ENCODE measurements around the gene DNAJB6.

DNAJB6 gene

DNA sequence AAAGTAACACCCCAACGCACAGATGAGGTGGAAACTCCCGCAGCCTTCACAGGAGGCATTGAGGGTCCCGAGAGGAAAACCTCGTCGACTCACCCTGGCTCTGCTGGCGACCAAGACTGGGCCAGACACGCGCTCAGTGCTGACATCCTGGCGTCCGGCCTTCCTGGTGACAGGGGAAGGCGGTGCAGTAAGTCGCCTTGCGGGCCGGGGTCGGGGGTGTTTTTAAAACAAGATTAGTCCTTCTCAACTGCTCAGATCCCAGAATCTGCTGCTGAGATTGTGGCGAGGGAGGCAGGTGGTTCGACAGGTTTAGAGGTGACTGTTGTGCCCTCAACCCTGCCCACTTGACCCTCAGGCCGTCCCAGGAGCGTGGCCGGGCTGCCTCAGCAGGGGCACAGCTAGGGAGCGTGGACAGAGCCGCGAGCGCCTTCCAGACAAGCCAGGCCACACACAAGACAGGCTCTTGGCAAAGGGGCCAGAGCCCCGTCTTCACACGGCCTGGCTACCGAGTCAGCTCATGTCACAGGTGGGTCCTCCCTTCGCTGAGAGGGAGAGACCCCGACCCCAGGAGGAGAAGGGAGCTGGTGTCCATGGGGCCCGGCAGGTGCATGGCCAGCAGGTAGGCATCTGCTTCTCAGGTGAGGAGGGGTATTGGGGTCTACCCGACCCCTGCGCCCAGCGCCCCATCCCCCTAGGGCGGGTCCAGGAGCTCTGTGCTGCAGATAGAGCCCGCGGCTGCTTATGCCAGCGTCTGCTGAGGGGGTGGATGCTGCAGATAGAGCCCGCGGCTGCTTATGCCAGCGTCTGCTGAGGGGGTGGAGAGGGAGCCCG lies 81.6 kb downstream of the DNAJB6 start:
- H3K4me3 ChIP-seq (ENCODE audit: low read length), result no peak overlapping the region

DNA sequence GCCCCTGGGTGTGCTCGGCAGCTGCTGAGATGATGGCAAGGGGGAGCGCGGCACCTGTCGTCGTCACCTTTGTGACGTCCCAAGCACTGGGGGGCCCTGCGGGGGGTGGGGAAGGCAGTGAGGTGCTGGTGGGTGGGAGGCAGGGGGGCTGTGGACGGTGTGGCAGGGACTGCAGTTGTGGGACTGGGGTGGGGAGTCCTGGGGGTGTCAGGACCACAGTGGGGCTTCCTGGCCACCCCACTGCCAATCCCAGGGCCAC lies 82.2 kb downstream of the DNAJB6 start:
- no peaks in the 10 kb centered on the region for H3K4me1 ChIP-seq (ENCODE audit: control insufficient read depth, low read depth, low read length)

More for the DNA sequence above, 81.6 kb downstream of the DNAJB6 start:
- H3K27me3 ChIP-seq (ENCODE audit: control insufficient read depth, insufficient read depth, low read length), result no peaks in the 10 kb centered on the region
- H3K4me1 ChIP-seq (ENCODE audit: control insufficient read depth, low read depth, low read length), result no peaks in the 10 kb centered on the region
- no peak overlapping the region for H3K27ac ChIP-seq (ENCODE audit: low read length)
- H3K36me3 ChIP-seq (ENCODE audit: control insufficient read depth, low read depth, low read length), result peaks cover 15% of the 10 kb centered on the region
- no peaks in the 10 kb centered on the region for H3K9me3 ChIP-seq (ENCODE audit: control insufficient read depth, low read depth, low read length)
- H3K9ac ChIP-seq (ENCODE audit: low read length), result no peak overlapping the region

GRCh38 chr7:157422279-157422678 lies 85.5 kb downstream of the DNAJB6 start:
- H3K27ac ChIP-seq (ENCODE audit: low read length), result no peak overlapping the region
- H3K9me3 ChIP-seq (ENCODE audit: control insufficient read depth, low read depth, low read length), result no peaks in the 10 kb centered on the region
- H3K4me3 ChIP-seq (ENCODE audit: low read length), result no peak overlapping the region
- H3K36me3 ChIP-seq (ENCODE audit: control insufficient read depth, low read depth, low read length), result peaks cover under 1% of the 10 kb centered on the region
- no peaks in the 10 kb centered on the region for H3K27me3 ChIP-seq (ENCODE audit: control insufficient read depth, insufficient read depth, low read length)
- no peak overlapping the region for H3K9ac ChIP-seq (ENCODE audit: low read length)
- H3K4me1 ChIP-seq (ENCODE audit: control insufficient read depth, low read depth, low read length), result no peaks in the 10 kb centered on the region

More for the DNA sequence above, 82.2 kb downstream of the DNAJB6 start:
- Histone ChIP-seq H3K9me3 (ENCODE audit: control insufficient read depth, low read depth, low read length) (no peaks in the 10 kb centered on the region), H3K4me3 (ENCODE audit: low read length) (no peak overlapping the region), H3K36me3 (ENCODE audit: control insufficient read depth, low read depth, low read length) (peaks cover 15% of the 10 kb centered on the region), H3K27ac (ENCODE audit: low read length) (no peak overlapping the region), H3K9ac (ENCODE audit: low read length) (no peak overlapping the region), H3K27me3 (ENCODE audit: control insufficient read depth, insufficient read depth, low read length) (no peaks in the 10 kb centered on the region)

DNA sequence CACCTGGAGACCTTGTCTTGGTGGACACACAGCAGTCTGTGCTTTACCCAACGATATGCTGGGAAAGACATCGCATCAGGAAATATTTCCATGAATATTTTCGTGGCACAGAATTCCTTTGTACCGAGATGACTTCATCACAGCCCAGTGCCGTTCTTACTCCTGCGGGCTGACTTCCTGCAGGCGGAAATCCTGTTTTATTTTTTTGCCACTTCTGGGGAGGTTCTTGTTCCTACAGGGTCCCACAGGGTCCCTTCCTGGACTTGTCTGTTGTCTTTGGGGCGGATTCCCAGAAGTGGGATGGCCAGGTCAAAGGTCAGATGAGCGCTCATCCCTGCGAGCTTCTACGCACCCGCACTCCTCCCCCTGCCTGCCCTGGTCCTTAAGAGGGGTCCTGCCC lies 86.5 kb downstream of the DNAJB6 start:
- Histone ChIP-seq H3K4me1 (ENCODE audit: control insufficient read depth, low read depth, low read length) (no peaks in the 10 kb centered on the region), H3K9me3 (ENCODE audit: control insufficient read depth, low read depth, low read length) (no peaks in the 10 kb centered on the region), H3K9ac (ENCODE audit: low read length) (no peak overlapping the region), H3K27ac (ENCODE audit: low read length) (no peak overlapping the region), H3K36me3 (ENCODE audit: control insufficient read depth, low read depth, low read length) (no peaks in the 10 kb centered on the region), H3K27me3 (ENCODE audit: control insufficient read depth, insufficient read depth, low read length) (no peaks in the 10 kb centered on the region), H3K4me3 (ENCODE audit: low read length) (no peak overlapping the region)

- H3K4me1 ChIP-seq (ENCODE audit: control insufficient read depth, low read depth, low read length), result no peaks in the 10 kb centered on the region
- H3K36me3 ChIP-seq (ENCODE audit: control insufficient read depth, low read depth, low read length), result no peaks in the 10 kb centered on the region
- no peak overlapping the region for H3K27ac ChIP-seq (ENCODE audit: low read length)
- no peak overlapping the region for H3K9ac ChIP-seq (ENCODE audit: low read length)
- no peaks in the 10 kb centered on the region for H3K27me3 ChIP-seq (ENCODE audit: control insufficient read depth, insufficient read depth, low read length)
- no peaks in the 10 kb centered on the region for H3K9me3 ChIP-seq (ENCODE audit: control insufficient read depth, low read depth, low read length)
- H3K4me3 ChIP-seq (ENCODE audit: low read length), result no peak overlapping the region
These were observed 87.2 kb downstream of the DNAJB6 start for GRCh38 chr7:157423886-157424565.

DNA sequence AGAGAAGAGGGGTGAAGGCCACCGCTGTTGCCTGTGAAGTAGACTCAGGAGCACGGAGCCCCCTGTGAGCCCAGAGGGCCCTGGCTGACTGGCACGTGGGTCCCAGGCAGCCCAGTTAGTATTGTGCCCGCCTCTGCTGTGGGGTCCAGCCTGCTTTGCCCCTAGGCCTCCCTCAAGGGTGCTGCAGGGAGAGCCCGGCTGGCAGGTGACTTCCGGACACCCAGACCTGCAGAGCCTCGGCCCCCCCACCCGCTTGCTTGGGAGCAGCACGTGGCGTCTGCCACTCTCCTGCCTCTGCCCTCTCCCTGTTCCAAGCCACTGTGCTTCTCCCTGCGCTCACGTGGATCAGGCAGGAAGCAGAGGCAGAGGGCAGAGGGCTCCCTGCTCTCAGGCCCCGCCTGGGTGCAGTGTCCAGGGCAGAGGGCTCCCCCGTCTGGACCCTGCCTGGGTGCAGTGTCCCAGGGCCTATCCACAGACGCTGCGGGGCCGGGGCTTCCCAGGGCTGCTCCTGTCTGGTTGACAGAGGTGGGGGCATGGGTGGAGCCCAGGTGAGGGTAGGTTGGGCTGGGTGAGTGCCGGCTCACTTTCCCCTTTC lies 88.4 kb downstream of the DNAJB6 start:
- H3K27me3 ChIP-seq (ENCODE audit: control insufficient read depth, insufficient read depth, low read length), result no peaks in the 10 kb centered on the region
- no peaks in the 10 kb centered on the region for H3K4me1 ChIP-seq (ENCODE audit: control insufficient read depth, low read depth, low read length)
- no peaks in the 10 kb centered on the region for H3K36me3 ChIP-seq (ENCODE audit: control insufficient read depth, low read depth, low read length)
- H3K9ac ChIP-seq (ENCODE audit: low read length), result no peak overlapping the region
- no peak overlapping the region for H3K27ac ChIP-seq (ENCODE audit: low read length)
- H3K9me3 ChIP-seq (ENCODE audit: control insufficient read depth, low read depth, low read length), result no peaks in the 10 kb centered on the region
- H3K4me3 ChIP-seq (ENCODE audit: low read length), result no peak overlapping the region

DNA sequence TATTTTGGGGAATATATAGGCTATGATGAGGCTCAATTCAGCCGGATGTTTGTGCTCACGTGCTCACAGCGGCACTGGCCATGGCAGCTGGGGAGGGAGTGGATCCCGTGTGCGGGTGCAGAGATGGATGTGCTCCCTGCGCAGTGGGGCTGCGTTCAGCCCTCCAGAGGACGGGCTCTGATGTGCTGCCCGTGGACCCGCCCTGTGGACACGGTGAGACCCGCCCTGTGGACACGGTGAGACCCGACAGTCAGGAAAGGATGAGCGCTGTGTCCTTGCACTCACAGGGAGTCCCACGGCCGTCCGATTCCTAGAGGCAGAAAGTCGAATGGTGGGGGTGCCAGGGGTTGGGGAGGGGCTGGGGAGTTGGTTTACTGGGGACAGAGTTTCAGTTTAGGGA lies 89.0 kb downstream of the DNAJB6 start:
- no peaks in the 10 kb centered on the region for H3K36me3 ChIP-seq (ENCODE audit: control insufficient read depth, low read depth, low read length)
- no peak overlapping the region for H3K9ac ChIP-seq (ENCODE audit: low read length)
- no peak overlapping the region for H3K27ac ChIP-seq (ENCODE audit: low read length)
- no peaks in the 10 kb centered on the region for H3K27me3 ChIP-seq (ENCODE audit: control insufficient read depth, insufficient read depth, low read length)
- H3K9me3 ChIP-seq (ENCODE audit: control insufficient read depth, low read depth, low read length), result no peaks in the 10 kb centered on the region
- H3K4me3 ChIP-seq (ENCODE audit: low read length), result no peak overlapping the region
- H3K4me1 ChIP-seq (ENCODE audit: control insufficient read depth, low read depth, low read length), result no peaks in the 10 kb centered on the region

GRCh38 chr7:157426463-157427301 lies 89.9 kb downstream of the DNAJB6 start:
- H3K9me3 ChIP-seq (ENCODE audit: control insufficient read depth, low read depth, low read length), result no peaks in the 10 kb centered on the region
- no peaks in the 10 kb centered on the region for H3K36me3 ChIP-seq (ENCODE audit: control insufficient read depth, low read depth, low read length)
- H3K4me1 ChIP-seq (ENCODE audit: control insufficient read depth, low read depth, low read length), result no peaks in the 10 kb centered on the region
- H3K27me3 ChIP-seq (ENCODE audit: control insufficient read depth, insufficient read depth, low read length), result no peaks in the 10 kb centered on the region
- H3K27ac ChIP-seq (ENCODE audit: low read length), result no peak overlapping the region
- no peak overlapping the region for H3K4me3 ChIP-seq (ENCODE audit: low read length)
- no peak overlapping the region for H3K9ac ChIP-seq (ENCODE audit: low read length)

- Histone ChIP-seq H3K27me3 (ENCODE audit: control insufficient read depth, insufficient read depth, low read length) (no peaks in the 10 kb centered on the region), H3K9me3 (ENCODE audit: control insufficient read depth, low read depth, low read length) (no peaks in the 10 kb centered on the region), H3K9ac (ENCODE audit: low read length) (no peak overlapping the region), H3K36me3 (ENCODE audit: control insufficient read depth, low read depth, low read length) (no peaks in the 10 kb centered on the region), H3K4me1 (ENCODE audit: control insufficient read depth, low read depth, low read length) (no peaks in the 10 kb centered on the region), H3K4me3 (ENCODE audit: low read length) (no peak overlapping the region), H3K27ac (ENCODE audit: low read length) (no peak overlapping the region)
These were observed 91.2 kb downstream of the DNAJB6 start for GRCh38 chr7:157427811-157428553.

DNA sequence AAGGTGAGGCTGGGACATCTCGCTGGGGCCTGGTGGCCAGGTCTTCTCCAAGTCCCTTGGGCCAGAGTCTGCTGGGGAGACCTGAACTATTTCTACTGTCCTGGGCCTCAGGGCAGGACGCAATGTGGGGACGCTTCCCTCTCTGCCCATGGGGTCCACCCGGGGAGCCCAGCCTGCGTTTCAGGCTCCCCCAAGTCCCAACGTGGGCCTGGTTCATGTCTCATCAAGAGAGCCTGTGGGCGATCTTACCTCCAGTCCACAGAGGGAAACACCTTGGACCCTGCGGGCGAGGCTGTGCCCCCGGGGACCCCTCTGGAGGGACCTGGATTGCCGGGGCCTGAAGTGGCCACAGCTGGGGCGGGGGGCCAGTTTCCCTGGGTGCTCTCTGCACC lies 91.7 kb downstream of the DNAJB6 start:
- no peaks in the 10 kb centered on the region for H3K4me1 ChIP-seq (ENCODE audit: control insufficient read depth, low read depth, low read length)
- no peak overlapping the region for H3K9ac ChIP-seq (ENCODE audit: low read length)
- no peaks in the 10 kb centered on the region for H3K9me3 ChIP-seq (ENCODE audit: control insufficient read depth, low read depth, low read length)
- H3K27me3 ChIP-seq (ENCODE audit: control insufficient read depth, insufficient read depth, low read length), result no peaks in the 10 kb centered on the region
- H3K4me3 ChIP-seq (ENCODE audit: low read length), result no peak overlapping the region
- no peak overlapping the region for H3K27ac ChIP-seq (ENCODE audit: low read length)
- H3K36me3 ChIP-seq (ENCODE audit: control insufficient read depth, low read depth, low read length), result no peaks in the 10 kb centered on the region

All from iPS-18a (cell line).